Gastroesophageal sphincter (tissue), 3 donors: ENCODE measurements around the gene IQSEC3.

ENCODE experiments used
- EP300 ChIP-seq: sonication (generic); formaldehyde crosslinking; IDR thresholded peaks from one replicate; pipeline ENCODE4 v1.6.1; 2017; ENCODE audit warnings: antibody characterized with exemption, mild to moderate bottlenecking
- POLR2A ChIP-seq, 2 donors: fragments of 450-650 bp; IDR thresholded peaks; one replicate each; pipeline ENCODE4 v1.6.1; 2017; ENCODE audit warnings: antibody characterized with exemption in 2 of 2, mild to moderate bottlenecking in 2 of 2, moderate library complexity in 1 of 2
- TF ChIP-seq, protein P1 (sequence below), 4 experiments: fragments of 200-600 bp in 2 of 4; fragments of 450-650 bp in 2 of 4; sonication (generic) in 1 of 4; IDR thresholded peaks; one replicate each; pipeline ENCODE4 v1.5.1; 2017 to 2019; ENCODE audit warnings: antibody characterized with exemption in 4 of 4, mild to moderate bottlenecking in 2 of 4, moderate library complexity in 2 of 4

DNA sequence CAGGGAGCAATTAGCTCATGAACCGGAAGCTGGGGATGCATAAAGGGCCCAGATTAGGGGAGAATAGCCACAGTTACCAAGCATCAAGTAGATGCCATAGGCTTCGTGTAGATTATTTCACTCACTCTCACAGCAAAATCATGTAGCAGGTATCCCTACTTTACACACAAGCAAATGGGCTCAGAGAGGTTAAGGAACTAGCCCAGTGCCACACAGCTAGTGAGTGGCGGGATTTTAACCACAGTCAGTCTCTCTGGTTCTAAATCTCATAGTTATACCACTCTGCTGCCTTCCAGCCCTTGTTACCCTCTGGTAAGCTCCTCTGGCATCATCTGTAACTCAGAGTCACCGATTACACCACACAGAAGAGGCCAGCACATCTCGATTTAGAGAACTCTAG lies 49.0 kb downstream of the IQSEC3 start:
- TF ChIP-seq EP300 (no peak), POLR2A (IDR thresholded peaks at IDR 0.05) (no peak)
- TF ChIP-seq, protein P1, sequence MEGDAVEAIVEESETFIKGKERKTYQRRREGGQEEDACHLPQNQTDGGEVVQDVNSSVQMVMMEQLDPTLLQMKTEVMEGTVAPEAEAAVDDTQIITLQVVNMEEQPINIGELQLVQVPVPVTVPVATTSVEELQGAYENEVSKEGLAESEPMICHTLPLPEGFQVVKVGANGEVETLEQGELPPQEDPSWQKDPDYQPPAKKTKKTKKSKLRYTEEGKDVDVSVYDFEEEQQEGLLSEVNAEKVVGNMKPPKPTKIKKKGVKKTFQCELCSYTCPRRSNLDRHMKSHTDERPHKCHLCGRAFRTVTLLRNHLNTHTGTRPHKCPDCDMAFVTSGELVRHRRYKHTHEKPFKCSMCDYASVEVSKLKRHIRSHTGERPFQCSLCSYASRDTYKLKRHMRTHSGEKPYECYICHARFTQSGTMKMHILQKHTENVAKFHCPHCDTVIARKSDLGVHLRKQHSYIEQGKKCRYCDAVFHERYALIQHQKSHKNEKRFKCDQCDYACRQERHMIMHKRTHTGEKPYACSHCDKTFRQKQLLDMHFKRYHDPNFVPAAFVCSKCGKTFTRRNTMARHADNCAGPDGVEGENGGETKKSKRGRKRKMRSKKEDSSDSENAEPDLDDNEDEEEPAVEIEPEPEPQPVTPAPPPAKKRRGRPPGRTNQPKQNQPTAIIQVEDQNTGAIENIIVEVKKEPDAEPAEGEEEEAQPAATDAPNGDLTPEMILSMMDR (IDR thresholded peaks at IDR 0.05): no peak
